ENCODE measurements around the gene NBEA.

NBEA gene

GRCh38 chr13:35502456-35502855 is 560.4 kb downstream of the NBEA start:
- DNase-seq (ENCODE audit: low spot score in 2 of 2) (no peak), ATAC-seq (replicated peaks; ENCODE audit: extremely low read depth, poor library complexity, severe bottlenecking) (no peak)
- Mint-ChIP-seq H3K4me1 (no peaks in the 10 kb centered on the region), H3K36me3 (ENCODE audit: insufficient read depth) (no peaks in the 10 kb centered on the region), H3K27ac (ENCODE audit: low read depth) (no peak overlapping the region), H3K9me3 (peaks cover 8% of the 10 kb centered on the region), H3K4me3 (no peak overlapping the region), H3K27me3 (no peaks in the 10 kb centered on the region)

DNA sequence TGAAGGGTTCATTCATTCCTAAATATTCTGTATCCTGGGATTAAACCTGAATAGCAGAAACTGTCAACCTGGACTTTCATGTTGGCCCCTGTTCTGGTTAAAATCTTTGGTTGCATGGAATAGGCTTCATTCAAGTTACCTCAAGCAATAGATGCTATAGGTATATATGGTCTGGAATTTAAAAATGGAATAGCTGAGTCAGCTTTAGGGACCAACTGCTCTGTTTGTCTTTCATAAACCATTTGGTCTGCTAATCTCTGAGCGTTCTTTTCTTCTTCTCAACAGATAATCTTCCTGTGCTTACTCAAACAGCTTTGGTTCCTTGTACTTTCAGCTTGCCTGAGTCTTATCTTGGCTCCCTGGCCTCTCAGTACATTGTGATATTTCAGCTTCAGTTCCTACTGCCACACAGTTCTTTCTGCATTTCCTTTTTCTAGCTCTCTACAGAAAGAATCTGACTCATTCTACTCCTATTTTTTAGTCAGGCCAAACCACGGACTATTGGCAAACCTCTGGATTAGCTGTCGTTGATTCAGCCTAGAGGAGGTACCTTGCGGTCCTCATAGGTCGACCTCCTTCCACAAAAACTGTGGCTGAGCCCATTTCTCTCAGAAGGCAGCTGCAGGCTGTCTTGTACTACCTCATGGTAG is 570.3 kb downstream of the NBEA start:
- Mint-ChIP-seq H3K4me3 (no peak overlapping the region), H3K36me3 (ENCODE audit: insufficient read depth) (no peaks in the 10 kb centered on the region), H3K9me3 (peaks cover 6% of the 10 kb centered on the region), H3K27ac (ENCODE audit: low read depth) (no peak overlapping the region), H3K4me1 (no peaks in the 10 kb centered on the region), H3K27me3 (no peaks in the 10 kb centered on the region)
- ATAC-seq (replicated peaks; ENCODE audit: extremely low read depth, poor library complexity, severe bottlenecking): no peak
- no peak for DNase-seq (ENCODE audit: low spot score in 2 of 2)

- Mint-ChIP-seq H3K4me3 (no peak overlapping the region), H3K27ac (ENCODE audit: low read depth) (no peak overlapping the region), H3K4me1 (no peaks in the 10 kb centered on the region), H3K36me3 (ENCODE audit: insufficient read depth) (no peaks in the 10 kb centered on the region), H3K9me3 (peaks cover 6% of the 10 kb centered on the region), H3K27me3 (no peaks in the 10 kb centered on the region)
- no peak for DNase-seq (ENCODE audit: low spot score in 2 of 2)
- ATAC-seq (replicated peaks; ENCODE audit: extremely low read depth, poor library complexity, severe bottlenecking): no peak
Observed at GRCh38 chr13:35514061-35514477, 572.0 kb downstream of the NBEA start.

- H3K27ac Mint-ChIP-seq (ENCODE audit: low read depth): no peak overlapping the region
- H3K36me3 Mint-ChIP-seq (ENCODE audit: insufficient read depth): no peaks in the 10 kb centered on the region
- DNase-seq (ENCODE audit: low spot score in 2 of 2): no peak
Observed at GRCh38 chr13:35514801-35515502, 572.9 kb downstream of the NBEA start.

DNA sequence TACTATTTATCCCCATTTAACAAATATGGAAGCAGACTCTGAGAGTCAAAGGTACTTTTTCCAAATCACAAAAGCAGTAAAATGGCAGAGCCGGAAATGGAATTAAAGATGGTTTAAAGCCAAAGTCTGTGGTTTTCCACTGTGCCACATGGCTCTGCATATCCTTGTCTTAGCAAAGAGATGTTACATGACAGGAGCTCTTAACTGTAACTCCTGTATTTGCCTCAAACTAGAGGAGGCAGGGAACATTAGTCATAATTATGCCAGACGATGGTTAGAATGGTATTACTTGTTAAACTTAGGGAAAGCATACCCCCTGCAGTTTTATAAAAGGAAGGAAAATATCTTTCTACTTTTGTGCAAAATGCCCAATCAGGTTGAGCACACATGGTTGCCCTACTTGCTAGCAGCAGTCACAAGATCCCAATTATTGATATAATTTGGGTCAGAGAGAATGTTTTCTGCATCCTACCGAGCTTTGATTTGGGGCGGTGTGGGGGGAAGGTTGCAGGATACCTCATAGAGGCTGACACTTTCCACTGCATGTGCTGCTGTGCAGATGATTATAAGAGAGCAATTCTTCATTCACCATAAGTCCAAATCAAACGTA is 576.4 kb downstream of the NBEA start:
- H3K27ac Mint-ChIP-seq (ENCODE audit: low read depth): no peak overlapping the region

More at GRCh38 chr13:35514801-35515502, 572.9 kb downstream of the NBEA start:
- H3K9me3 Mint-ChIP-seq: peaks cover 10% of the 10 kb centered on the region
- no peak overlapping the region for H3K4me3 Mint-ChIP-seq
- no peaks in the 10 kb centered on the region for H3K4me1 Mint-ChIP-seq
- ATAC-seq (replicated peaks; ENCODE audit: extremely low read depth, poor library complexity, severe bottlenecking): no peak
- no peaks in the 10 kb centered on the region for H3K27me3 Mint-ChIP-seq

GRCh38 chr13:35524171-35524570 is 582.1 kb downstream of the NBEA start:
- no peak overlapping the region for H3K4me3 Mint-ChIP-seq
- ATAC-seq (replicated peaks; ENCODE audit: extremely low read depth, poor library complexity, severe bottlenecking): no peak
- DNase-seq (ENCODE audit: low spot score in 2 of 2): no peak
- no peaks in the 10 kb centered on the region for H3K27me3 Mint-ChIP-seq
- peaks cover 12% of the 10 kb centered on the region for H3K9me3 Mint-ChIP-seq
- peaks cover 1% of the 10 kb centered on the region for H3K36me3 Mint-ChIP-seq (ENCODE audit: insufficient read depth)
- no peak overlapping the region for H3K27ac Mint-ChIP-seq (ENCODE audit: low read depth)
- H3K4me1 Mint-ChIP-seq: no peaks in the 10 kb centered on the region

More for the DNA sequence above, 576.4 kb downstream of the NBEA start:
- Mint-ChIP-seq H3K36me3 (ENCODE audit: insufficient read depth) (no peaks in the 10 kb centered on the region), H3K4me3 (no peak overlapping the region), H3K4me1 (no peaks in the 10 kb centered on the region), H3K27me3 (no peaks in the 10 kb centered on the region), H3K9me3 (peaks cover 18% of the 10 kb centered on the region)
- DNase-seq (ENCODE audit: low spot score in 2 of 2) (no peak), ATAC-seq (replicated peaks; ENCODE audit: extremely low read depth, poor library complexity, severe bottlenecking) (no peak)

DNA sequence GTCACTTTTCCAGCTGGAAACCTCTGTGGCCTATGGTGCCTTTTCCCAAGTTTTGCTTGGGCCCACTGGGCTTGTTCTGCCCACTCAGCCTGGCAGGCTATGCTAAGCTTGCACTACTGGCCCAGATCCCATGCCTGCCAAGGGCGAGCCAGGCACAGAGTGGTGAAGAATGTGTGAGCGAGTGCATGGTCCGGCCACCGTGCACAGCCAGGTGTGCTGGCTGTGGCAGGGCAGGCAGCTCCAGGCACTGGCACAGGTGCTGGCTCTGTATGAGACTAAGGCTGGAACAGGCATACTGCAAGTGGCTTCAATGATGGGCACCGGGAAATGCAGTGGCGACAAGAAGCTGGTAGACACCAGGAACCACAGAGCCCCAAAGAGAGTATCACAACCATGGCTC is 584.5 kb downstream of the NBEA start:
- Mint-ChIP-seq H3K4me1 (no peaks in the 10 kb centered on the region), H3K36me3 (ENCODE audit: insufficient read depth) (peaks cover 1% of the 10 kb centered on the region), H3K4me3 (no peak overlapping the region), H3K27ac (ENCODE audit: low read depth) (no peak overlapping the region), H3K9me3 (peaks cover 5% of the 10 kb centered on the region), H3K27me3 (no peaks in the 10 kb centered on the region)
- no peak for ATAC-seq (replicated peaks; ENCODE audit: extremely low read depth, poor library complexity, severe bottlenecking)
- no peak for DNase-seq (ENCODE audit: low spot score in 2 of 2)

DNA sequence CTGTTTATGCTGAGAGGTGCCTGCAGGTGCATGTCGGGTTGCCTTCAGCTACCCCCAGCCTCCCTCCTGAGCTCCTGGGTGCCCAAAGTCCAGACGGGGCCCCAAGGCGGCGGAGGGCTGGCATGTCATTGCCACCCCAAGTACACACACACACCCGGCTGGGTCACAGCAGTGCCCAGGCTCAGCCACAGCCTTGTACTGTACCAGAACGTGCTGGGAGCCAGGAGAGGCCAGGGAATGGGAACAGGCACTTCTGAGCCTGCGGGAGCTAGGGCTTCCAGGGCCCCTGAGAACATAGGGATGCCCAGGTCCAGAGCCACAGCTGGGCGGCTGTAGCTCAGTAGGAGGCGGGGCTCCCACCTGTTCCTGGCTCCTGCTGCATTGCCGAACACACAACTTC is 585.4 kb downstream of the NBEA start:
- DNase-seq (ENCODE audit: low spot score in 2 of 2): no peak
- no peak overlapping the region for H3K4me3 Mint-ChIP-seq
- no peaks in the 10 kb centered on the region for H3K4me1 Mint-ChIP-seq
- H3K9me3 Mint-ChIP-seq: no peaks in the 10 kb centered on the region
- no peaks in the 10 kb centered on the region for H3K27me3 Mint-ChIP-seq
- ATAC-seq (replicated peaks; ENCODE audit: extremely low read depth, poor library complexity, severe bottlenecking): no peak
- no peak overlapping the region for H3K27ac Mint-ChIP-seq (ENCODE audit: low read depth)
- H3K36me3 Mint-ChIP-seq (ENCODE audit: insufficient read depth): peaks cover 1% of the 10 kb centered on the region

- no peaks in the 10 kb centered on the region for H3K36me3 Mint-ChIP-seq (ENCODE audit: insufficient read depth)
- DNase-seq (ENCODE audit: low spot score in 2 of 2): no peak
- ATAC-seq (replicated peaks; ENCODE audit: extremely low read depth, poor library complexity, severe bottlenecking): no peak
- H3K27ac Mint-ChIP-seq (ENCODE audit: low read depth): no peak overlapping the region
- H3K9me3 Mint-ChIP-seq: peaks cover 6% of the 10 kb centered on the region
- H3K27me3 Mint-ChIP-seq: no peaks in the 10 kb centered on the region
- no peaks in the 10 kb centered on the region for H3K4me1 Mint-ChIP-seq
- H3K4me3 Mint-ChIP-seq: no peak overlapping the region
Observed at GRCh38 chr13:35530147-35530546, 588.1 kb downstream of the NBEA start.

DNA sequence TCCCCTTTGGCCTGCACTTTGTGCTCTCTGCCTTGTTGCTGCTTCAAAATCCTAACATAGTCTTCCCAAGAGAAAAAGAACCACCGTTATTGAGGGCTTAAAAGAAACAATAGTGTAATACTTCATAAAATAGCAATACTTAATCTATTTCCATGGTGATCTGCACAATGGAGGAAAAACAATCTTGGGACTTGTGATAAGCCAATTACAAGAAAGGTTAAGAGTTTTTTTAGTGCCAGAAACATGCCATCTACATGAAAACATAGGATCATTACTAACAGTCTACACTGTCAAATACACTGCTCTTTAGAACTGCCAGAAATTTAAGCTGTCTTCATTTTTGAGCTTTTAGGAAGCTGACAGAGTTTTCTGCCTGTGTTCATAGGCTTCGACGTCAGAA is 588.5 kb downstream of the NBEA start:
- H3K27me3 Mint-ChIP-seq: no peaks in the 10 kb centered on the region
- no peak for ATAC-seq (replicated peaks; ENCODE audit: extremely low read depth, poor library complexity, severe bottlenecking)
- no peaks in the 10 kb centered on the region for H3K4me1 Mint-ChIP-seq
- no peaks in the 10 kb centered on the region for H3K36me3 Mint-ChIP-seq (ENCODE audit: insufficient read depth)
- peaks cover 6% of the 10 kb centered on the region for H3K9me3 Mint-ChIP-seq
- H3K4me3 Mint-ChIP-seq: no peak overlapping the region
- DNase-seq (ENCODE audit: low spot score in 2 of 2): no peak
- no peak overlapping the region for H3K27ac Mint-ChIP-seq (ENCODE audit: low read depth)

DNA sequence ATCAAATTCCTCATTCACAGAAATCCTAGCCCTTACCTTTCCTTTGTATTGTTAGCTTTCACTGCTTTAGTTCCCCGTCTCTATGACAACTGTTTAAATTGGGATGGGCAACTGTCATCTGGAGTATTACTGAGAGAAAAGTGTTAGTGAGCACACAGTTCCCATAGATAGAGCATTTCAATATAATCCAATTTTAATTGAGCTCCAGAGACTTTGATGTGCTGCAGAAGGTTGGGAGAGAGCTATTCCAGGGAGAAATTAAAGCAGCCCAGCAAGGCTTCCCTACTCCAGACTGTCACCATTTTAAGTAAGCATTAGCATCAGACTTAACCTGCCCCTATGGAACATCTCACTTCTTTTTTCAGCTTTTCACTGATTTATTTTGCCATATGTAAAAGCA is 589.5 kb downstream of the NBEA start:
- Mint-ChIP-seq H3K27me3 (no peaks in the 10 kb centered on the region), H3K4me3 (no peak overlapping the region), H3K9me3 (peaks cover 6% of the 10 kb centered on the region), H3K36me3 (ENCODE audit: insufficient read depth) (no peaks in the 10 kb centered on the region), H3K4me1 (no peaks in the 10 kb centered on the region), H3K27ac (ENCODE audit: low read depth) (no peak overlapping the region)
- ATAC-seq (replicated peaks; ENCODE audit: extremely low read depth, poor library complexity, severe bottlenecking) (no peak), DNase-seq (ENCODE audit: low spot score in 2 of 2) (no peak)

GRCh38 chr13:35534343-35534742 is 592.3 kb downstream of the NBEA start:
- DNase-seq (ENCODE audit: low spot score in 2 of 2) (no peak), ATAC-seq (replicated peaks; ENCODE audit: extremely low read depth, poor library complexity, severe bottlenecking) (no peak)
- no peak overlapping the region for H3K27ac Mint-ChIP-seq (ENCODE audit: low read depth)
- peaks cover 6% of the 10 kb centered on the region for H3K9me3 Mint-ChIP-seq
- H3K27me3 Mint-ChIP-seq: no peaks in the 10 kb centered on the region
- H3K4me1 Mint-ChIP-seq: no peaks in the 10 kb centered on the region
- no peak overlapping the region for H3K4me3 Mint-ChIP-seq
- no peaks in the 10 kb centered on the region for H3K36me3 Mint-ChIP-seq (ENCODE audit: insufficient read depth)

DNA sequence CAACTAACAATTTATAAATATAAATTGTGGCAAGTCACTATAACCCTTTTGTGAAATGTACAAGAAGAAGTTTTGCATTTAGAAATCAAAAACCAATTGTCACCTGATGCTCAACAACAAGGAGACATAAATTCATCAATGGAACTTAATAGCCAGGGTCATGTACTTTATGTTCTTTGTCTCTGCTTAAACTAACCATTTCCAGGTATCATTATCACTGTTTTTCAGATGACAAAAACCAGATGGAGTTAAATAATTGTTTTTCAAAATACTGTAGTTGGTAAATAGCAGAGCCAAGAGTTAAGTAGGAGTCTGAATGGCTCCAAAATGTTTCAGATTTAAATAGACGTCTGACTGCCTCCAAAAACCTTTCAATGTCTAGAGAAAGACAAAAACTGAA is 606.7 kb downstream of the NBEA start:
- no peak overlapping the region for H3K27ac Mint-ChIP-seq (ENCODE audit: low read depth)
- H3K9me3 Mint-ChIP-seq: peaks cover 5% of the 10 kb centered on the region
- H3K36me3 Mint-ChIP-seq (ENCODE audit: insufficient read depth): no peaks in the 10 kb centered on the region
- H3K27me3 Mint-ChIP-seq: no peaks in the 10 kb centered on the region
- H3K4me3 Mint-ChIP-seq: no peak overlapping the region
- DNase-seq (ENCODE audit: low spot score in 2 of 2) (no peak), ATAC-seq (replicated peaks; ENCODE audit: extremely low read depth, poor library complexity, severe bottlenecking) (no peak)
- no peaks in the 10 kb centered on the region for H3K4me1 Mint-ChIP-seq

Measured in central memory CD8-positive, alpha-beta T cell (primary cell).